Astrocyte (in vitro differentiated cells and primary cell): ENCODE results near the gene WHRN. TPM values are rescaled to one million over a fixed set of nuclear protein-coding genes. Genes with fewer than 3 reads are reported as not detected.

ENCODE experiments used
- DNase-seq: peaks from one replicate; pipeline ENCODE4 v3.0.0-alpha.2; 2010; ENCODE audit warnings: low read depth
- FAIRE-seq: peaks from 2 replicates; lab custom pipeline; 2011; peaks lifted over from hg19 to GRCh38; lab: Jason Lieb, UNC
- H2AFZ ChIP-seq: 2 replicates; pipeline ENCODE4 v1.6.0; 2012; ENCODE audit warnings: low read depth, low read length, inconsistent platforms
- H3K27ac ChIP-seq: 2 replicates; pipeline ENCODE4 v1.5.1; 2011; ENCODE audit warnings: low read depth, low read length, inconsistent platforms
- H3K27me3 ChIP-seq: 2 replicates; pipeline ENCODE4 v1.6.0; 2011; ENCODE audit warnings: low read length, inconsistent platforms; ENCODE audit not compliant: insufficient read depth
- H3K36me3 ChIP-seq: 2 replicates; pipeline ENCODE4 v1.5.1; 2011; ENCODE audit warnings: low read length, inconsistent platforms; ENCODE audit not compliant: insufficient read depth
- H3K4me1 ChIP-seq: 2 replicates; pipeline ENCODE4 v1.5.1; 2011; ENCODE audit warnings: low read length, inconsistent platforms; ENCODE audit not compliant: insufficient read depth
- H3K4me2 ChIP-seq: 2 replicates; pipeline ENCODE4 v1.6.0; 2012; ENCODE audit warnings: low read length, inconsistent platforms
- H3K4me3 ChIP-seq: 2 replicates; pipeline ENCODE4 v1.5.1; 2011; ENCODE audit warnings: low read depth, mild to moderate bottlenecking, low read length, inconsistent platforms; ENCODE audit not compliant: insufficient read depth
- H3K79me2 ChIP-seq: 2 replicates; pipeline ENCODE4 v1.6.0; 2012; ENCODE audit warnings: mild to moderate bottlenecking, low read length, inconsistent platforms; ENCODE audit not compliant: insufficient read depth
- H3K9ac ChIP-seq: 2 replicates; pipeline ENCODE4 v1.6.0; 2012; ENCODE audit warnings: mild to moderate bottlenecking, low read length, inconsistent platforms
- H3K9me3 ChIP-seq: 2 replicates; pipeline ENCODE4 v1.5.1; 2012; ENCODE audit warnings: low read depth, mild to moderate bottlenecking, low read length, inconsistent platforms; ENCODE audit not compliant: insufficient read depth
- H4K20me1 ChIP-seq: 2 replicates; pipeline ENCODE4 v1.6.0; 2012; ENCODE audit warnings: low read length, inconsistent platforms; ENCODE audit not compliant: insufficient read depth
- H3K27ac Mint-ChIP-seq: one replicate; pipeline ENCODE4 v1.8.0; 2021; ENCODE audit warnings: mild to moderate bottlenecking, mixed read lengths; ENCODE audit not compliant: unreplicated experiment
- H3K27me3 Mint-ChIP-seq: one replicate; pipeline ENCODE4 v1.8.0; 2021; ENCODE audit warnings: low read depth, mixed read lengths; ENCODE audit not compliant: unreplicated experiment
- H3K36me3 Mint-ChIP-seq: one replicate; pipeline ENCODE4 v1.8.0; 2021; ENCODE audit warnings: low read depth, mixed read lengths; ENCODE audit not compliant: unreplicated experiment
- H3K4me1 Mint-ChIP-seq: one replicate; pipeline ENCODE4 v1.8.0; 2021; ENCODE audit warnings: low read depth, mixed read lengths; ENCODE audit not compliant: unreplicated experiment
- H3K4me3 Mint-ChIP-seq: one replicate; pipeline ENCODE4 v1.8.0; 2021; ENCODE audit warnings: mild to moderate bottlenecking, moderate library complexity, mixed read lengths; ENCODE audit not compliant: unreplicated experiment
- H3K9me3 Mint-ChIP-seq: one replicate; pipeline ENCODE4 v1.8.0; 2021; ENCODE audit warnings: mild to moderate bottlenecking, mixed read lengths; ENCODE audit not compliant: unreplicated experiment
- CTCF ChIP-seq: IDR thresholded peaks from 2 replicates; pipeline ENCODE4 v1.5.1; 2011; ENCODE audit warnings: low read depth, mild to moderate bottlenecking, inconsistent platforms, low read length, moderate library complexity; ENCODE audit not compliant: insufficient read depth
- EZH2 ChIP-seq: IDR thresholded peaks from 2 replicates; pipeline ENCODE4 v1.6.1; 2012; ENCODE audit warnings: mild to moderate bottlenecking, low read length, inconsistent platforms; ENCODE audit not compliant: insufficient read depth
- total RNA-seq: library from RNA; stranded (reverse); gene quantifications from 2 replicates; pipeline ENCODE4 v1.2.1, GENCODE V29; 2021

Gene WHRN
- total RNA-seq, 1 donor from 2014 or later: 10.2 TPM

DNA sequence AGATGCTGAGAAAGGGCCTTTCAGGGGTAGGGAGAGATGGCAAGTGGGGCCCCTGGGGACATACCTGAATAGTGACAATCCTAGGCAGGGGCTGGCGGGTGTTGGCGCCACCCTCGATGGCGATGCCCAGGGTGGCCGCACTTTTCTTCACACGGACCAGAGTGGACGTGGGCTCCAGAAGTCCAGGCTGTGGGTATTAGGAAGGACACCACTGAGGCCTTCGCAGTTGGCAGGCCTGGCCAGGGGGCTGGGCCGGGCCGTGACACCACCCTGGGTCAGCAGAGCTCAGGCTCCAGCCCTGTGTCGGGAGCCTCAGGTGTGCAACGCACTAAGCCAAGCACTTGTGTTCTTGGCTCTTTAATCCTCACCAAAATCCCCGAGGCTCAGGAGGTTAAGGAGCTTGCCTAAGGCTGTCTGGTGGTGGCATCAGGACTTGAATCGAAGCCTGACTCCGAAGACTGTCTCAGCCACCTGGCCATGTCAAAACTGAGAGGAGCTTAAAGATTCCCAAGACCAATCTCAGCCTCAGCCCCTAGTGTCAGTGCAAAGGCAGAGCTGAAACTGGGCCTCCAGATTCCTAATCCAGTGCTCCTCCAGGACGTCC lies 102.0 kb downstream of the WHRN start:
- Histone ChIP-seq H4K20me1 (no peaks in the 10 kb centered on the region), H3K4me3 (no peak overlapping the region), H3K27me3 (no peaks in the 10 kb centered on the region), H3K4me2 (no peak overlapping the region), H3K27ac (no peak overlapping the region), H3K36me3 (no peaks in the 10 kb centered on the region), H2AFZ (no peak overlapping the region), H3K79me2 (no peaks in the 10 kb centered on the region), H3K9me3 (no peaks in the 10 kb centered on the region), H3K4me1 (peaks cover under 1% of the 10 kb centered on the region), H3K9ac (no peak overlapping the region)
- Mint-ChIP-seq H3K27me3 (peaks cover 4% of the 10 kb centered on the region), H3K4me3 (no peak overlapping the region), H3K4me1 (peaks cover 13% of the 10 kb centered on the region), H3K27ac (no peak overlapping the region), H3K9me3 (no peaks in the 10 kb centered on the region), H3K36me3 (peaks cover 5% of the 10 kb centered on the region)
- TF ChIP-seq EZH2 (no peak), CTCF (no peak)
- DNase-seq (no peak), FAIRE-seq (no peak)

GRCh38 chr9:114401344-114401743 lies 103.9 kb downstream of the WHRN start:
- Histone ChIP-seq H3K4me3 (no peak overlapping the region), H3K9ac (no peak overlapping the region), H4K20me1 (no peaks in the 10 kb centered on the region), H3K27ac (no peak overlapping the region), H3K27me3 (peaks cover 5% of the 10 kb centered on the region), H3K9me3 (no peaks in the 10 kb centered on the region), H3K79me2 (no peaks in the 10 kb centered on the region), H3K4me1 (peaks cover 3% of the 10 kb centered on the region), H3K4me2 (no peak overlapping the region), H2AFZ (no peak overlapping the region), H3K36me3 (no peaks in the 10 kb centered on the region)
- Mint-ChIP-seq H3K4me3 (no peak overlapping the region), H3K27ac (no peak overlapping the region), H3K27me3 (no peaks in the 10 kb centered on the region), H3K36me3 (peaks cover 3% of the 10 kb centered on the region), H3K9me3 (no peaks in the 10 kb centered on the region), H3K4me1 (peaks cover 19% of the 10 kb centered on the region)
- TF ChIP-seq EZH2 (no peak), CTCF (no peak)
- DNase-seq: no peak
- no peak for FAIRE-seq

DNA sequence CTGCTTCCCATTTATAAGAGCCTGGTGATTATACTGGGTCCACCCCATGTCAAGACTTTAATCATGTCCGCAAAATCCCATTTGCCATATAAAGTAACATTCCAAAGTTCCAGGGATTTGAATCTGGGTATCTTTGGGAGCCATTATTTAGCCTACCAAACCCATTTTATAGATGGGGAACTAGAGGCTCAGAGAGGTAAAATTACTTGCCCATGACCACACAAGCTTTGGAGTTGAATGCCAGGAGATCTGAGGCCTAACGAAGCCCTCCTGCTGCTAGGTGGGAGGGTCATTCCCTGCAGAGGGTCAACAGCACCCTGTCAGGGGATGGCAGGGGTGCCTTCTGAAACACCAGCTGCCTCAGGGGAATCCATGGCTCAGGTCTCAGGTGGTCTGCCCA lies 104.5 kb downstream of the WHRN start:
- no peaks in the 10 kb centered on the region for H3K9me3 ChIP-seq
- no peak overlapping the region for H2AFZ ChIP-seq
- H3K4me1 Mint-ChIP-seq: peaks cover 19% of the 10 kb centered on the region
- no peak overlapping the region for H3K27ac Mint-ChIP-seq
- H3K4me3 Mint-ChIP-seq: no peak overlapping the region
- no peak for TF ChIP-seq CTCF
- no peak for TF ChIP-seq EZH2
- H3K4me1 ChIP-seq: peaks cover 3% of the 10 kb centered on the region
- no peak for FAIRE-seq
- no peak overlapping the region for H3K4me3 ChIP-seq
- H3K4me2 ChIP-seq: no peak overlapping the region
- H3K27me3 Mint-ChIP-seq: no peaks in the 10 kb centered on the region
- no peaks in the 10 kb centered on the region for H3K79me2 ChIP-seq
- no peaks in the 10 kb centered on the region for H3K9me3 Mint-ChIP-seq
- no peak overlapping the region for H3K9ac ChIP-seq
- no peak overlapping the region for H3K27ac ChIP-seq
- no peak for DNase-seq
- peaks cover 5% of the 10 kb centered on the region for H3K27me3 ChIP-seq
- no peaks in the 10 kb centered on the region for H3K36me3 ChIP-seq
- no peaks in the 10 kb centered on the region for H4K20me1 ChIP-seq
- H3K36me3 Mint-ChIP-seq: peaks cover 3% of the 10 kb centered on the region
